ENCODE measurements around the gene MTIF3.

DNA sequence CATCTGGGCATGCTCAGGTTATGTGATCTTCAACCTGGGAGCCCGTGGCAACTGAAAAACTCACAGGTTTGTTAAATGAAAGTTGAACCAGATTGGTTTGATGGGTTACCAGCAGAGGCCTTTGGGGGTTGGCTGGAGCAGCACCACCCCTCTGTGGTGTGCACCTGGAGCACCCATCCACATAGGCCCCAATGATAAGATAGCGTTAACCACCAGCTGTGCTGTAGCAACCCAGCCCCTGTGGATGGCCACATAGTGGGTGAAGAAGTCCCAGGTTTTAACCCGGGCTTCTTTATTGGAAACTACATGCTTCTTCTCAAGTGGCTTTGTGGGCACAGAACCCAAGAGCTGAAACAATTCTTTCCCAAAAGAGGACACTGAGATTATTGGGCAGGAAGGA is 22.6 kb upstream of the MTIF3 start:
- TF ChIP-seq PPARA (CRISPR knock-in tag; IDR thresholded peaks at IDR 0.05; ENCODE audit: borderline replicate concordance): no peak
- TF ChIP-seq, protein P1, sequence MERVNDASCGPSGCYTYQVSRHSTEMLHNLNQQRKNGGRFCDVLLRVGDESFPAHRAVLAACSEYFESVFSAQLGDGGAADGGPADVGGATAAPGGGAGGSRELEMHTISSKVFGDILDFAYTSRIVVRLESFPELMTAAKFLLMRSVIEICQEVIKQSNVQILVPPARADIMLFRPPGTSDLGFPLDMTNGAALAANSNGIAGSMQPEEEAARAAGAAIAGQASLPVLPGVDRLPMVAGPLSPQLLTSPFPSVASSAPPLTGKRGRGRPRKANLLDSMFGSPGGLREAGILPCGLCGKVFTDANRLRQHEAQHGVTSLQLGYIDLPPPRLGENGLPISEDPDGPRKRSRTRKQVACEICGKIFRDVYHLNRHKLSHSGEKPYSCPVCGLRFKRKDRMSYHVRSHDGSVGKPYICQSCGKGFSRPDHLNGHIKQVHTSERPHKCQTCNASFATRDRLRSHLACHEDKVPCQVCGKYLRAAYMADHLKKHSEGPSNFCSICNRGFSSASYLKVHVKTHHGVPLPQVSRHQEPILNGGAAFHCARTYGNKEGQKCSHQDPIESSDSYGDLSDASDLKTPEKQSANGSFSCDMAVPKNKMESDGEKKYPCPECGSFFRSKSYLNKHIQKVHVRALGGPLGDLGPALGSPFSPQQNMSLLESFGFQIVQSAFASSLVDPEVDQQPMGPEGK (CRISPR knock-in tag; IDR thresholded peaks at IDR 0.05; ENCODE audit: borderline replicate concordance): no peak
- TF ChIP-seq, protein P2, sequence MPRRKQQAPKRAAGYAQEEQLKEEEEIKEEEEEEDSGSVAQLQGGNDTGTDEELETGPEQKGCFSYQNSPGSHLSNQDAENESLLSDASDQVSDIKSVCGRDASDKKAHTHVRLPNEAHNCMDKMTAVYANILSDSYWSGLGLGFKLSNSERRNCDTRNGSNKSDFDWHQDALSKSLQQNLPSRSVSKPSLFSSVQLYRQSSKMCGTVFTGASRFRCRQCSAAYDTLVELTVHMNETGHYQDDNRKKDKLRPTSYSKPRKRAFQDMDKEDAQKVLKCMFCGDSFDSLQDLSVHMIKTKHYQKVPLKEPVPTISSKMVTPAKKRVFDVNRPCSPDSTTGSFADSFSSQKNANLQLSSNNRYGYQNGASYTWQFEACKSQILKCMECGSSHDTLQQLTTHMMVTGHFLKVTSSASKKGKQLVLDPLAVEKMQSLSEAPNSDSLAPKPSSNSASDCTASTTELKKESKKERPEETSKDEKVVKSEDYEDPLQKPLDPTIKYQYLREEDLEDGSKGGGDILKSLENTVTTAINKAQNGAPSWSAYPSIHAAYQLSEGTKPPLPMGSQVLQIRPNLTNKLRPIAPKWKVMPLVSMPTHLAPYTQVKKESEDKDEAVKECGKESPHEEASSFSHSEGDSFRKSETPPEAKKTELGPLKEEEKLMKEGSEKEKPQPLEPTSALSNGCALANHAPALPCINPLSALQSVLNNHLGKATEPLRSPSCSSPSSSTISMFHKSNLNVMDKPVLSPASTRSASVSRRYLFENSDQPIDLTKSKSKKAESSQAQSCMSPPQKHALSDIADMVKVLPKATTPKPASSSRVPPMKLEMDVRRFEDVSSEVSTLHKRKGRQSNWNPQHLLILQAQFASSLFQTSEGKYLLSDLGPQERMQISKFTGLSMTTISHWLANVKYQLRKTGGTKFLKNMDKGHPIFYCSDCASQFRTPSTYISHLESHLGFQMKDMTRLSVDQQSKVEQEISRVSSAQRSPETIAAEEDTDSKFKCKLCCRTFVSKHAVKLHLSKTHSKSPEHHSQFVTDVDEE (CRISPR knock-in tag; IDR thresholded peaks at IDR 0.05): no peak
- no peak for TF ChIP-seq ESRRG (CRISPR knock-in tag; IDR thresholded peaks at IDR 0.05)
- TF ChIP-seq RARB (CRISPR knock-in tag; IDR thresholded peaks at IDR 0.05): no peak
- no peak for TF ChIP-seq ZFP3 (CRISPR knock-in tag; IDR thresholded peaks at IDR 0.05)
- TF ChIP-seq, protein P3, sequence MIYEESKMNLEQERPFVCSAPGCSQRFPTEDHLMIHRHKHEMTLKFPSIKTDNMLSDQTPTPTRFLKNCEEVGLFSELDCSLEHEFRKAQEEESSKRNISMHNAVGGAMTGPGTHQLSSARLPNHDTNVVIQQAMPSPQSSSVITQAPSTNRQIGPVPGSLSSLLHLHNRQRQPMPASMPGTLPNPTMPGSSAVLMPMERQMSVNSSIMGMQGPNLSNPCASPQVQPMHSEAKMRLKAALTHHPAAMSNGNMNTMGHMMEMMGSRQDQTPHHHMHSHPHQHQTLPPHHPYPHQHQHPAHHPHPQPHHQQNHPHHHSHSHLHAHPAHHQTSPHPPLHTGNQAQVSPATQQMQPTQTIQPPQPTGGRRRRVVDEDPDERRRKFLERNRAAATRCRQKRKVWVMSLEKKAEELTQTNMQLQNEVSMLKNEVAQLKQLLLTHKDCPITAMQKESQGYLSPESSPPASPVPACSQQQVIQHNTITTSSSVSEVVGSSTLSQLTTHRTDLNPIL (CRISPR knock-in tag; IDR thresholded peaks at IDR 0.05; ENCODE audit: low read depth): no peak
- no peak for TF ChIP-seq ZNF8 (CRISPR knock-in tag; IDR thresholded peaks at IDR 0.05)
- TF ChIP-seq OSR1 (CRISPR knock-in tag; IDR thresholded peaks at IDR 0.05): no peak
- no peak for TF ChIP-seq ZNF565 (CRISPR knock-in tag; conservative IDR thresholded peaks at IDR 0.05; ENCODE audit: low read depth)
- TF ChIP-seq ZFP30 (CRISPR knock-in tag; IDR thresholded peaks at IDR 0.05): no peak
